SK-N-SH (cell line): ENCODE data around the gene PDGFC.

Experiments
- EP300 ChIP-seq, 2 experiments: IDR thresholded peaks; 2 replicates each; pipeline versions ENCODE4 v1.4.0 to v1.6.1; 2012; ENCODE audit warnings: borderline replicate concordance in 1 of 2, low read depth in 1 of 2, low read length in 1 of 2
- EZH2phosphoT487 ChIP-seq: fragments of 200-600 bp; sonication (generic); IDR thresholded peaks from 2 replicates; pipeline ENCODE4 v1.6.1; 2017; ENCODE audit warnings: low read depth, mixed run types, mild to moderate bottlenecking, antibody characterized with exemption, moderate library complexity, borderline replicate concordance
- RFX5 ChIP-seq: IDR thresholded peaks from 2 replicates; pipeline ENCODE4 v1.6.1; 2012; ENCODE audit warnings: mild to moderate bottlenecking, improper control_type of control experiment, low read length
- SIN3A ChIP-seq: IDR thresholded peaks from 2 replicates; pipeline ENCODE4 v1.6.1; 2012; ENCODE audit warnings: low read depth, mild to moderate bottlenecking, low read length, moderate library complexity, borderline replicate concordance
- TAF1 ChIP-seq: IDR thresholded peaks from 2 replicates; pipeline ENCODE4 v1.6.1; 2012; ENCODE audit warnings: low read depth, mild to moderate bottlenecking, low read length, moderate library complexity, borderline replicate concordance
- TEAD4 ChIP-seq: IDR thresholded peaks from 2 replicates; pipeline ENCODE4 v1.4.0; 2012; ENCODE audit warnings: mild to moderate bottlenecking, borderline replicate concordance; ENCODE audit not compliant: insufficient read depth
- TF ChIP-seq, protein P1 (sequence below): fragments of 200-600 bp; sonication (generic); IDR thresholded peaks from 2 replicates; pipeline ENCODE4 v1.6.1; 2017; ENCODE audit warnings: antibody characterized with exemption, mild to moderate bottlenecking, moderate library complexity
- TF ChIP-seq, protein P2 (sequence below): fragments of 150-350 bp; IDR thresholded peaks from 2 replicates; pipeline ENCODE4 v1.6.1; 2017; ENCODE audit warnings: antibody characterized with exemption, low read length, low read depth, borderline replicate concordance
- TF ChIP-seq, protein P3 (sequence below): IDR thresholded peaks from 2 replicates; pipeline ENCODE4 v1.4.0; 2012; ENCODE audit warnings: low read depth, borderline replicate concordance
- TF ChIP-seq, protein P4 (sequence below): IDR thresholded peaks from 2 replicates; pipeline ENCODE4 v1.4.0; 2012; ENCODE audit warnings: low read depth, borderline replicate concordance

DNA sequence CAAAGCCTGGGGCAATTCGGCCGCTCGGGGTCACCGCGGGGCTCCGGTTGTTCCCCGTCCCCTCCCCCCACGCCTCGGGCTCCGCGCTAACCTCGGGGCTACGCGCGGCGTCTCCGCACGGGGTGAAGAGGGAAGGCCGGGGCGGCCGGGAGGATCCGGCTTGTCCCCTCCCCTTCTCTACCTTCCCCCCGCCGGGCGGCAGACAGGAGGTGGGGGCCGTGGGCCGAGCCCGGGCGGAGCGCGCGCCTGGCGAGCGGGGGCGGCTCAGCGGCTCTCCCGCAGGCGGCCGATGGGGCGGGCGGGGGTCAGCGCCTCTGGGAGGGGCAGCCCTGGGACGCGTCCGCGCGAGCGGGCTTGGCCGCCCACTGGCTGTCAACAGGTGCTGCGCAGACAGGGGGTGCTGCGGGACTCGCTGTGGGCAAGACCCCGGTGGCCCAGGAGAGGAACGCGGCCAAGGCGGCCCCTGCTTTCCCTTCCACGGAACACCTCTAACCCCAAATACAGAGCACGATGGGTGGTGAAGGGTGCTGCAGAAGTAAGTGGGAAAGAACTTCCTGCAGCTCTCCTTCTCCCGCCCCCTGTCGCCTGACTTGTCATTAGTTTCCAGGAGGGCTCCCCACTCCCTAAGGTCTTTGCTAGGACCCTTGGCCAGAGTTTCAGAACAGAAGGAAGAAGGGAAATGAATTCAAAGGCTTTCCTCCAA lies at the start of gene PDGFC:
- TF ChIP-seq, protein P1, sequence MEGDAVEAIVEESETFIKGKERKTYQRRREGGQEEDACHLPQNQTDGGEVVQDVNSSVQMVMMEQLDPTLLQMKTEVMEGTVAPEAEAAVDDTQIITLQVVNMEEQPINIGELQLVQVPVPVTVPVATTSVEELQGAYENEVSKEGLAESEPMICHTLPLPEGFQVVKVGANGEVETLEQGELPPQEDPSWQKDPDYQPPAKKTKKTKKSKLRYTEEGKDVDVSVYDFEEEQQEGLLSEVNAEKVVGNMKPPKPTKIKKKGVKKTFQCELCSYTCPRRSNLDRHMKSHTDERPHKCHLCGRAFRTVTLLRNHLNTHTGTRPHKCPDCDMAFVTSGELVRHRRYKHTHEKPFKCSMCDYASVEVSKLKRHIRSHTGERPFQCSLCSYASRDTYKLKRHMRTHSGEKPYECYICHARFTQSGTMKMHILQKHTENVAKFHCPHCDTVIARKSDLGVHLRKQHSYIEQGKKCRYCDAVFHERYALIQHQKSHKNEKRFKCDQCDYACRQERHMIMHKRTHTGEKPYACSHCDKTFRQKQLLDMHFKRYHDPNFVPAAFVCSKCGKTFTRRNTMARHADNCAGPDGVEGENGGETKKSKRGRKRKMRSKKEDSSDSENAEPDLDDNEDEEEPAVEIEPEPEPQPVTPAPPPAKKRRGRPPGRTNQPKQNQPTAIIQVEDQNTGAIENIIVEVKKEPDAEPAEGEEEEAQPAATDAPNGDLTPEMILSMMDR: peak; percentile 52
- TF ChIP-seq TEAD4: no peak
- TF ChIP-seq EZH2phosphoT487: no peak
- TF ChIP-seq, protein P2, sequence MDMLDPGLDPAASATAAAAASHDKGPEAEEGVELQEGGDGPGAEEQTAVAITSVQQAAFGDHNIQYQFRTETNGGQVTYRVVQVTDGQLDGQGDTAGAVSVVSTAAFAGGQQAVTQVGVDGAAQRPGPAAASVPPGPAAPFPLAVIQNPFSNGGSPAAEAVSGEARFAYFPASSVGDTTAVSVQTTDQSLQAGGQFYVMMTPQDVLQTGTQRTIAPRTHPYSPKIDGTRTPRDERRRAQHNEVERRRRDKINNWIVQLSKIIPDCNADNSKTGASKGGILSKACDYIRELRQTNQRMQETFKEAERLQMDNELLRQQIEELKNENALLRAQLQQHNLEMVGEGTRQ: no peak
- no peak for TF ChIP-seq SIN3A
- TF ChIP-seq EP300 (IDR thresholded peaks at IDR 0.05; ENCODE audit: borderline replicate concordance in 1 of 2, low read depth in 1 of 2, low read length in 1 of 2): 0 out of 4 replicates have a peak, but pooled peaks of 1 of the 2 experiments have one; percentile 18
- TF ChIP-seq, protein P3, sequence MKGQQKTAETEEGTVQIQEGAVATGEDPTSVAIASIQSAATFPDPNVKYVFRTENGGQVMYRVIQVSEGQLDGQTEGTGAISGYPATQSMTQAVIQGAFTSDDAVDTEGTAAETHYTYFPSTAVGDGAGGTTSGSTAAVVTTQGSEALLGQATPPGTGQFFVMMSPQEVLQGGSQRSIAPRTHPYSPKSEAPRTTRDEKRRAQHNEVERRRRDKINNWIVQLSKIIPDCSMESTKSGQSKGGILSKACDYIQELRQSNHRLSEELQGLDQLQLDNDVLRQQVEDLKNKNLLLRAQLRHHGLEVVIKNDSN: no peak
- peak; percentile 63; the same call in 1 of the 2 replicates for TF ChIP-seq TAF1
- TF ChIP-seq RFX5: peak; percentile 84
- TF ChIP-seq, protein P4, sequence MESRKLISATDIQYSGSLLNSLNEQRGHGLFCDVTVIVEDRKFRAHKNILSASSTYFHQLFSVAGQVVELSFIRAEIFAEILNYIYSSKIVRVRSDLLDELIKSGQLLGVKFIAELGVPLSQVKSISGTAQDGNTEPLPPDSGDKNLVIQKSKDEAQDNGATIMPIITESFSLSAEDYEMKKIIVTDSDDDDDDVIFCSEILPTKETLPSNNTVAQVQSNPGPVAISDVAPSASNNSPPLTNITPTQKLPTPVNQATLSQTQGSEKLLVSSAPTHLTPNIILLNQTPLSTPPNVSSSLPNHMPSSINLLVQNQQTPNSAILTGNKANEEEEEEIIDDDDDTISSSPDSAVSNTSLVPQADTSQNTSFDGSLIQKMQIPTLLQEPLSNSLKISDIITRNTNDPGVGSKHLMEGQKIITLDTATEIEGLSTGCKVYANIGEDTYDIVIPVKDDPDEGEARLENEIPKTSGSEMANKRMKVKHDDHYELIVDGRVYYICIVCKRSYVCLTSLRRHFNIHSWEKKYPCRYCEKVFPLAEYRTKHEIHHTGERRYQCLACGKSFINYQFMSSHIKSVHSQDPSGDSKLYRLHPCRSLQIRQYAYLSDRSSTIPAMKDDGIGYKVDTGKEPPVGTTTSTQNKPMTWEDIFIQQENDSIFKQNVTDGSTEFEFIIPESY: no peak
